ENCODE data around the gene TMUB1. TPM values are rescaled to one million over a fixed set of nuclear protein-coding genes. Genes with fewer than 3 reads are reported as not detected.

TMUB1 gene
- total and polyA plus RNA-seq, 9 of the 15 experiments (the other 6 are each of a cell fraction or from before 2014, with no cell fraction given): 0.14 to 241 (median 74.1) TPM

- TF ChIP-seq HINFP (tag; conservative IDR thresholded peaks at IDR 0.05; ENCODE audit: low read depth): no peak
- no peak for TF ChIP-seq ZSCAN29 (IDR thresholded peaks at IDR 0.05)
- no peak for TF ChIP-seq ZNF318 (IDR thresholded peaks at IDR 0.05; ENCODE audit: borderline replicate concordance in 1 of 2, low read depth in 1 of 2)
- no peak for TF ChIP-seq ZBTB11 (CRISPR knock-in tag; IDR thresholded peaks at IDR 0.05)
- TF ChIP-seq SRF (CRISPR knock-in tag; IDR thresholded peaks at IDR 0.05): no peak
- no peak for TF ChIP-seq SMAD1 (IDR thresholded peaks at IDR 0.05; ENCODE audit: low read depth, low read length, partially characterized antibody)
- no peak for TF ChIP-seq HMG20B (CRISPR knock-in tag; IDR thresholded peaks at IDR 0.05)
- TF ChIP-seq PML (IDR thresholded peaks at IDR 0.05; ENCODE audit: low read length): no peak
- no peak for TF ChIP-seq E2F5 (CRISPR knock-in tag; IDR thresholded peaks at IDR 0.05)
- no peak for TF ChIP-seq NCOA4 (IDR thresholded peaks at IDR 0.05; ENCODE audit: partially characterized antibody)
- peak; percentile 60 for TF ChIP-seq RBFOX2 (IDR thresholded peaks at IDR 0.05; ENCODE audit: low read depth, low read length)
These were observed 887 bp downstream of the TMUB1 start (continued) for GRCh38 chr7:151082141-151083070.

Data from K562 (cell line).